ENCODE results near the gene HSPA9.

DNA sequence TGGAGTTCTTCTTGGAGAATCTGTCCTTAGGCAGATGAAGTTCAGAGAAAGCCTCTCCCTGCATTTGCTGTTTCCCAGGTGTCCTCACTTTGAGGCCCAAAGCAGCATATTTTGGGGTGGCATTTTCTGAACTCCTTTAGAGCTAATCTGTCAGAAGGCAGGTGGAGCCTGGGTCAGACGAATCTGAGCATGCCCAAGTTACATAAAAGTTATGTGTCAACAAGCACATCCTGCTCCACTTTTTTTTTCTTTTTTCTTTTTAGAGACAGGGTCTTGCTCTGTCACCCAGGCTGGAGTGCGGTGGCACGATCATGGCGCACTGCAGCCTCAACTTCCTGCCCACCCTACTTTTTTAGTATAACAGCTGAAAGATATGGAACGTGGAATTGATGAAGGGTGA, 41.3 kb upstream of the HSPA9 start:
- no peak for TF ChIP-seq CTCF (IDR thresholded peaks at IDR 0.05; ENCODE audit: control extremely low read depth in 1 of 3, insufficient read depth in 1 of 3, low read depth in 1 of 3, low read length in 3 of 3)
- no peak for TF ChIP-seq GABPA (IDR thresholded peaks at IDR 0.05; ENCODE audit: borderline replicate concordance, insufficient read depth, low read length)
- TF ChIP-seq KDM1A (IDR thresholded peaks at IDR 0.05; ENCODE audit: borderline replicate concordance, low read length): no peak
- TF ChIP-seq, protein P1, sequence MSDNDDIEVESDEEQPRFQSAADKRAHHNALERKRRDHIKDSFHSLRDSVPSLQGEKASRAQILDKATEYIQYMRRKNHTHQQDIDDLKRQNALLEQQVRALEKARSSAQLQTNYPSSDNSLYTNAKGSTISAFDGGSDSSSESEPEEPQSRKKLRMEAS (IDR thresholded peaks at IDR 0.05): no peak
- TF ChIP-seq POLR2A (IDR thresholded peaks at IDR 0.05; ENCODE audit: control extremely low read depth in 1 of 2, low read depth in 2 of 2, low read length in 2 of 2): no peak
